DMS 273 (cell line): ENCODE results near the gene AAR2.
A peak's percentile ranks its signal among the peaks of the same experiment; 100 is the strongest.

Experiments
- DNase-seq: peaks from one replicate; lab custom pipeline; 2025; ENCODE audit not compliant: unreplicated experiment; lab: John Stamatoyannopoulos, UW

Gene AAR2, protein sequence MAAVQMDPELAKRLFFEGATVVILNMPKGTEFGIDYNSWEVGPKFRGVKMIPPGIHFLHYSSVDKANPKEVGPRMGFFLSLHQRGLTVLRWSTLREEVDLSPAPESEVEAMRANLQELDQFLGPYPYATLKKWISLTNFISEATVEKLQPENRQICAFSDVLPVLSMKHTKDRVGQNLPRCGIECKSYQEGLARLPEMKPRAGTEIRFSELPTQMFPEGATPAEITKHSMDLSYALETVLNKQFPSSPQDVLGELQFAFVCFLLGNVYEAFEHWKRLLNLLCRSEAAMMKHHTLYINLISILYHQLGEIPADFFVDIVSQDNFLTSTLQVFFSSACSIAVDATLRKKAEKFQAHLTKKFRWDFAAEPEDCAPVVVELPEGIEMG

GRCh38 chr20:36235892-36236785 lies at the start of gene AAR2:
TSS of gene AAR2 (plus strand) at chr20:36236478. CDS start at chr20:36239869, 3,391 bp downstream.
- DNase-seq: peak; percentile 92

DNA sequence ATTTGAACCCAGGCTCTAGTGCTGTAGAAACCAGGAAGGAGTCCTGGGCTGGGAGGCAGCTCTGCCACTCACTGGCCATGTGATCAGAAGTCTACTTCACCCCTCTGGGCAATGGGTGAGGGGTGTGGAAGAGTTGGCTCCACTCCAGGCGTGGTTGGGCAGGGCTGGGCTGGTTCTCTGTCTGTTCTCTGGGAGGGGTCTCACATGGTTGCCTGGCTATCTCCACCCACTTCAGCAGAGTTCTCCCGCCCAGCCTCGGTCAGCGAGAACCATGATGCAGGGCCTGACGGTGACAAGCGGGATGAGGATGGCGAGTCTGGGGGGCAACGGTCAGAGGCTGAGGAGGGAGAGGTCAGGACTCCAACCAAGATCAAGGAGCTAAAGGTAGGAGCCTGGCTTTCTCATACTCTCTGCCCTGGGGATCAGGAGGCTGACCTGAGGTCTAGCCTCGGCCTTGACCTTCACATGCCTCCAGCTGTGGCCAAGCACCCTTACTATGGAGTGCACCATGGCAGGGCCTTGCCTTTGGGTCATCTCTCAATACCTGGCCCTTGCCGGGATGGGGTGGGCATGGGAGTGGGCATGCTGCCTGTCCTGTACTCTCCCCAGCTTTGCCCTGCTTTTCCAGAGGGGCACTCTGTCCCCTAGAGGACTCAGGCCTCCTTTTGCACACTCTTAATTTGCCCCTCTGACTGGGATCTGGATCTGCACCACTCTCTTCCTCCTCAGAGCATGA lies 42.1 kb upstream of the AAR2 start:
- no peak for DNase-seq

- no peak for DNase-seq
Observed at GRCh38 chr20:36196676-36197075, 39.6 kb upstream of the AAR2 start.

- no peak for DNase-seq
Observed at GRCh38 chr20:36197271-36197670, 39.0 kb upstream of the AAR2 start.

DNA sequence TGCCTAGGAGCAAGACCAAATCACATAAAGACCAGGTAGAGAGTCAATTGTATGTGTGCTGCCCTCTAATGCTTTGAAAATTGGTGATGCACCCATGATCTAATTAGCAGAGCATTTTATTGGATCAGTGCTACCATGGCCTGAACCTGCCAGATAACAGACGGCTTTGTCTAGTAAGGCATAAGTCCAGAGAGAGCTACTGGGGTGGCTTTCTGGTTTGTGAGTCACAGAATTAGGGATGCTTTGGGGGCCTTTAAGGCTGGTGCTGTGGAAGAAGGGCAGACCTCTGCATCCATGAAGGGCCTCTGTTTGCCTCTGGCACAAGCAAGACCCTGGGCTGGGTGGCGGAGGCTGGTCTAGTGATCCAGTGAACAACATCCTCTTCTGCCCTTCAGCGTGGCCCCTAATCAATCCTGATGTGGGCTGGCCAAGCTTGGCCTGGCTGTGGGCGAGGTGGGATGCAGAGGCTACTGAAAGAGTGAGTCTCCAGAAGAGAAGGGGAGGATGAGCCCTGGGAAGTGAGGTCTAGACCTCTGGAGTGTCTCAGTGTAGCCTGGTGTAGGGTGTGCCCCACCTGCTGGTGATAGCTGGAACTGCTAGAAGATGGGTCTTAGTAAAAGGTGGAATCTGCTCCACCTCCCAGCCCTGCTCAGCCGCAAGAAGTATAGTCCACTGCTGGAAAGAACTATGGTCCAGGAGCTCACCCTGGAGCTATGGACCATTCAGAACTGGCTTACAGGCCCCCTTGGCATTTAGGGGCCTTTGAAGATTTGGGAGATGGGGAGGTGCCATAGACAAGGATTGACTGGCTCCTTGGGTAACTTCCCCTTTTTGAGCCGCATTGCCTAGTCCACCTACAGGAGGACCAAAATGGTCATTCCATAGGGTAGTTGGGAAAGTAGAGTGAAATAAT lies 36.7 kb upstream of the AAR2 start:
- DNase-seq: peak; percentile 84

GRCh38 chr20:36200451-36200850 lies 35.8 kb upstream of the AAR2 start:
- DNase-seq: no peak

- no peak for DNase-seq
Observed at GRCh38 chr20:36201198-36201597, 35.1 kb upstream of the AAR2 start.

DNA sequence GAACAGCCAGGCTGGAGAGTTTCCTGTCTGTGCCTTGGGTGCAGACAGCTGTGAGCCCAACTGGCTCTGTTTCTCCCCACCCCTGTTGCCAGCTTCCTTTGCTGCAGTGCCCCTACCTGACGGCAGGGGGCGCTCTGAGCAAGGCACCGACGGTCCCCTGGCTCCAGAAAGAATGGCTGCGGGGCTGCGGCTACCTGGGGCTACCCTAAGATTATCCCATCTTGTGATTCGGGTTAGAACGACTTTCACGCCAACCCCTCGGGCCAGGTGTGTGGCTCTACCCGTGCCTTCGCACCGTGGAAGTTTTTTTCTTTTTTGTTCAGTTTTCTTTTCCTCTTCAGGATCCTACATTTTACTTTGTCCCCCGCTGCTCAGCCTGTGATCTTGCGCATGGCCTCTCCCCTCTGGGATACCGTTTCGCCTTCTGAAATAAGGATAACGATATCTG lies 33.4 kb upstream of the AAR2 start:
- DNase-seq: peak; percentile 89

DNA sequence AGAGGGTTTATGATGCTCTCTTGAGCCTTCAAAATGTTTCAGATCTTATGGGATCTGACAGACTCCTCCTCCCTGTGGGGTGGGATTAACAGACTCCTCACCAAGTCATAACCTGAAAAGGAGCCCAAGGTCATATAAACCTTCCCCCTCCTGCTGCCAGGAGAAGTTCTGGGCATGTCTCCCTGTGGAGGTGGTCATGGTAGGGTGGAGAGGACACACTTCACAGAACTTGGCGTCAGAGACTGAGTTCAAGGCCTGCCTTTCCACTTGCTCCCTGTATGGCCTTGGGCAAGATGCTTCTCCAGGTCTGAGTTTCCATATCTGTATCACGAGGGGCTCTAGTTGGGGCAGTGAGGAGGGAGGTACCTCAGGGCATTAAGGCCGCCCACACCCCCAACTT lies 32.4 kb upstream of the AAR2 start:
- DNase-seq: no peak

- no peak for DNase-seq
Observed at GRCh38 chr20:36205026-36205425, 31.3 kb upstream of the AAR2 start.

GRCh38 chr20:36206068-36206467 lies 30.2 kb upstream of the AAR2 start:
- no peak for DNase-seq

DNA sequence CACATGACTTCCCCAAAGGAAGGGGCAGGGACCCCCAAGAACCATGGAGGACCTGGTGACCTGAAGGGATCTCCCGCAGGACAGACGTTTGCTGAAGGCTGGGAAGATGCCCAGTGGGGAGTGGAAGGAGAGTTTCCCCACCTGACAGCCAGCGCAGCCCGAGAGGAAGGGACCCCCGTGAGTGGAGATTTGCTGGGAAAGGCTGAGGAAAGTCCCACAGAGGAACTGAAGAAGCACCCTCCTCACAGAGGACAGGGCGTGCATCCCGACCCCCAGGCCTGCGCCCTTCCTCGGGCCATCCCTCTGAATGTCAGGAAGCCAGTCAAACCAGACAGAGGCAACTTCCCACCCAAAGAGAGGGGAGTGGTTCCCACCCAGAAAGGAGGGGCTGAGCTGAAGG lies 29.6 kb upstream of the AAR2 start:
- no peak for DNase-seq

GRCh38 chr20:36207602-36208001 lies 28.7 kb upstream of the AAR2 start:
- no peak for DNase-seq

DNA sequence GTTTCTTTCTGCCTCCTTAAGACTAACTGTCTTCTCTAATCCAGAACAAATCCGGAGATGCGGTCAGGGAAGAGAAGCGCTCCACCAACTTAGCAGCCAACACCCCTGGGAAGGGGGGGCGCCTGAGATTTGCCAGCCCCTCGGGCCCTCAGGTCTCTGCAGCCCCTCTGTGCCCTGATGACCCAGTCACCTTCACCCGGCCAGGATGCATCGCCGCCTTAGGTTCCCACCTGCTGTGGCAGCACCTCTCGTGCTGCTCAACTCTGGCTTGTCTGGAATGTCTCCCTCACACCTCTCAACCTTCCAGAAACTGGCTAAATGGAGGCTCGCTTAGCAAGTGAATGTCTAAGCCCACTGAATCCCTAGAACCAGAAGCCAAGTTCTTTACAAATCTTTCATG lies 28.0 kb upstream of the AAR2 start:
- DNase-seq: no peak

DNA sequence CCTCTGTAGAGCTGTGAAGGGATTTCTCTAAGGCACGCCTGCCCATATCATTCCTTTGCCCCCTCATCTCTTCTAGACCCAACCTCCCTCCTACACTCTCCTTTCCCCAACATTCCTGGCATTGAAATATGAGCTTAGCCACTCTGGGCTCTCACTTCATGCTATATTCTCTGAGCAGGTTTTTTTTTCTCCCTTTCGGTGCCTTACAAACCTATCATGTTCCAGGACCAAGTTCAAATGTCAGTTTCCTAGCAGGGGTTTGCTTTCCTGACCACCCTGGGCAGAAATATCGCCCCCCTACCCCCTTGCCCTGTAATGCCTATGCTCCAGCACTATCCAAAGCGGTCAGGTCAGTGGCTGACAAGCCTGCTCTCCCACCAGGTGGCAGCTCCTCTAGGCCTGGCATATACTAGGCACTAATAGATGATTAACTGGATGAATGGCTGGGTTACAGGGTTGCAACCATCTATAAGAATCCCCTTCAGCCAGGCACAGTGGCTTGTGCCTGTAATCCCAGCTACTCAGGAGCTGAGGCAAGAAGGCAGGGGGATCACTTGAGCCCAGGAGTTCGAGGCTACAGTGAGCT lies 25.7 kb upstream of the AAR2 start:
- DNase-seq: no peak

- DNase-seq: no peak
Observed at GRCh38 chr20:36213362-36213761, 22.9 kb upstream of the AAR2 start.

DNA sequence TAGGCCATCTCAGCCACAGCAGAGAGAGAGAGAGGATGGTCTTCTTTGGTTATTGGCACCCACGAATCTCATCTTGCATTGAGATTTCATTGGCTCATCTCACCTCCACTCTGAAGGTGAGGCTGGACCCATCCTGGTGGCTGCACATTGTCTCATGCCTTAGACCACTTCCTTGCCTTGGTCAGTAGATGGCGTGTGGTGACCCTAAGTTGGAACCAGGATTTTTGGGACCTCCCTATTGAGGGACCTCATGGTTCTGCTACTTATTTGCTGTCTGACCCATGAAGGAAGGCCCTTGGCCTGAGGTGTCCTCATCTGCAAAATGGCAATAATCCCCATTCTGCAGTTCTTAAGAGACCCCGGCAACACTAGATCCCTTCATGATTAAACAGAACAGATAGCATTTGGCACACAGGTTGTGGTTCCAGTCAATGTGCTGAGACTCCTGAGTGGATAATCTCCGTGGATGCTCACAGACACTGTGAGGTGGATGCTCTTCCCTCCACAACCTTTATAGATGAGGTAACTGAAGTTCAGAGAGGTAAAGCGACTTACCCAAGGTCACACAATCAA lies 21.5 kb upstream of the AAR2 start:
- peak; percentile 64 for DNase-seq

DNA sequence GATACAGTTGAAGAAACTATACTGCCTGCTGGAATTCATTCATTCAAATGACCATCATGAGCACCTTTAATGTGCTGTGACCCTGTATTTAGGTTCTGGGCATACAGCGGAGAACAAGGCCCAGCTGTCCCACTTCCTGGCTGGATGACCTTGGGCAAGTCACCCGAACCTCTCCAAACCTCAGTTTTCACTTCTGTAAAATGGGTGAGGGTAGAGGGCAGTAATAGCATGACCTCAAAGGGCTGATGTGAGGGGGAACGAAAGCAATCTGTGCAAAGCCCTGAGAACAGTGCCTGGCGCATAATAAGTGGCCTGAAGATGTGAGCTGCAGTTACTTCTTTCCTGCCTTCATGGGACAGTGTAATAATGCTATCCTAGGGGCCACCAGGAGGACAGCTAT lies 20.5 kb upstream of the AAR2 start:
- no peak for DNase-seq

DNA sequence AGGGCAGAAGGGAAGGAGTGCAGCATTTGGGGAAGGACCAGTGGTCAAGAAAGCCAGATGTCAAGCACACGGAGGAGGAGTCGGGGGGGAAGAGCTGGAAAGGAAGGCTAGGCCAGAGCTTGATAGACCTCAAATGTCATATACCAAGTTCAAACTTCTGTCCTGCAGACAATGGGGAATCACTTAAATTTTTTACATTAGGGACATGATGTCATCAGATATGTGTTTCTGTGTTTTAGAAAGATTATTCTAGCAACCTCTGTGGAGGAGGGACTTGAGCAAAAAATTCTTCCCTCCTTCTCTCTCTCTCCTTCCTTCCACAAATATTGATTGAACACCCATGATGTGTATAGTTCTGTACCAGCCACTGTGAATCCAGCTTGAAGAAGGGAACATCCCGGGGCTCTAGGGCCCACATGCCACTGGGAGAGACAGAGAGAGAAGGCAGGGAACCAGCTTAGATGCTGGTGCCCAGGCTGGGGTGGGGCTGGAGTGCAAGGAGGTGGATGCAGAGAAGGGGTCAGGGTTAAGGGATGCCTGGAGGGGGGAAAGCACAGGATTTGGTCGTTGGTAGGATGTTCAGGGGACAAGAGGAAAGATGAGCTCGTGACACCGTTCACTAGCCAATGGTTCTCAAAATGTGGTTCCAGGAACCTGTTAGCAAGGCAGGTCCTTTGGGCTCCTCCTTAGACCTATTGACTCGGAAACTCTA lies 19.8 kb upstream of the AAR2 start:
- DNase-seq: no peak
